HG02981 (cell line): ENCODE results near the gene FAM228B.
A peak's percentile ranks its signal among the peaks of the same experiment; 100 is the strongest.
"Not testable (repeated sequence)": the region's sequence is repeated elsewhere in the genome, so short reads cannot be mapped to it uniquely, and the experiment has no call there.

Experiments
- ATAC-seq: cut with Tn5 transposase; IDR thresholded peaks from one replicate; pipeline ENCODE4 v1.9.1; 2021; ENCODE audit warnings: mild to moderate bottlenecking, moderate library complexity; ENCODE audit not compliant: unreplicated experiment

Gene FAM228B

GRCh38 chr2:24101992-24102391, 21.3 kb upstream of the FAM228B start:
- no peak for ATAC-seq

GRCh38 chr2:24102677-24103076, 20.6 kb upstream of the FAM228B start:
- ATAC-seq = no peak

DNA sequence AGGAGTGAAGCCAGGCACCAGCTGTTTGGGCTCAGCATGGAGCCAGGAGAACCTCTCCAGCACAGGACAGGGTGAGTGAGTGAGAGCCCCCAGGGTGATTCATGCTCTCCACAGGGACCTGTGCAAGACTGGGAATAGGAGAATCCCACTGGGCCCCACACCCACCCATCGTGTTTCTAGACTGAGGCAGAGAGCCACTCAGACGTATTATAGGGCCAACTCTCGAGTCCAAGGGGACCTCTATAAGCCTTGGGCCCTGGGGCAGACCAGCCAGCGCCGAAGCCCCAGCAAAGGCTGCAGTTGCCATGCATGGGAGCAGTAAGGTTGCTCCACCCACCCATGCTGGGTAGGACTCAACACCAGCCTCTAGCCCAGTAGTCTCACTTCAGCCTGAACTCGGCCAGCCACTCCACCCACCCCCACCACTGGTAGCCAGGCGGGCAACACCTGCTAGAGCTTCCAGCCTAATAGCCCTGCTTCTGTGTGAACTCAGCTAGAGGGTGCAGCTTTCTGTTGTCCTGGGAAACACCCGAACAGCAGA, 19.1 kb upstream of the FAM228B start:
- ATAC-seq = no peak

DNA sequence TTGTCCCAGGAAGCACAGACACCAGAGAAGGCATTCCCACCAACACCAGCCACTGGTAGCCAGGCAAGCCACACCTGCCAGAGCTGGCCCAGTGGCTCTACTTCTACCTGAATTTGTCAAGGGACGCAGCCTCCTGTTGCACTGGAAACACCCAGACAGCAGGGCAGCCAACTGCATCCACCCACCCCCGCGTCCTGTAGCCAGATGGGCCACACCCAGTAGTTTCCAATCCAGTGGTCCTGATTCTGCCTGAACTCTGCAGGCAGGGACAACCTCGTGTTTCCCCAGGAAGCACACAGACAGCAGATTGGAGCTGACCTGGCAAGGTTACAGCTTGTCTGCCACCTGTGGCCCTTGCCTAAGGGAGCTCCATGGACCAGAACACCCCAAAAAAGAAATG, 18.4 kb upstream of the FAM228B start:
- ATAC-seq = no peak

DNA sequence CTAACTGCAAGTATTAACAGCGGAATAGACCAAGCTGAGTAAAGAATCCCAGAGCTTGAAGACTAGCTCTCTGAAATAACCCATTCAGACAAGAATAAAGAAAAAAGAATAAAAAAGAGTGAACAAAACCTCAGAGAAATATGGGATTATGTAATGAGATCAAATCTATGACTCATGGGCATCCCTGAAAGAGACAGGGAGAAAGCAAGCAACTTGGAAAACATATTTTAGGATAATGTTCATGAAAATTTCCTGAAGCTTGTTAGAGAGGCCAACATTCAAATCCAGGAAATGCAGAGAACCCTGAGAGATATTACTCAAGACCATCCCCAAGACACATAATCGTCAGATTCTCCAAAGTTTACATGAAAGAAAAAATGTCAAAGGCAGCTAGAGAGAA, 17.5 kb upstream of the FAM228B start:
- ATAC-seq = no peak

- no peak for ATAC-seq
Measured at GRCh38 chr2:24106786-24107185, 16.5 kb upstream of the FAM228B start.

GRCh38 chr2:24107336-24107735, 15.9 kb upstream of the FAM228B start:
- no peak for ATAC-seq

- not testable (repeated sequence) for ATAC-seq
Measured at GRCh38 chr2:24109431-24109830, 13.8 kb upstream of the FAM228B start.

- ATAC-seq = no peak
Measured at GRCh38 chr2:24110660-24111303, 12.5 kb upstream of the FAM228B start.

DNA sequence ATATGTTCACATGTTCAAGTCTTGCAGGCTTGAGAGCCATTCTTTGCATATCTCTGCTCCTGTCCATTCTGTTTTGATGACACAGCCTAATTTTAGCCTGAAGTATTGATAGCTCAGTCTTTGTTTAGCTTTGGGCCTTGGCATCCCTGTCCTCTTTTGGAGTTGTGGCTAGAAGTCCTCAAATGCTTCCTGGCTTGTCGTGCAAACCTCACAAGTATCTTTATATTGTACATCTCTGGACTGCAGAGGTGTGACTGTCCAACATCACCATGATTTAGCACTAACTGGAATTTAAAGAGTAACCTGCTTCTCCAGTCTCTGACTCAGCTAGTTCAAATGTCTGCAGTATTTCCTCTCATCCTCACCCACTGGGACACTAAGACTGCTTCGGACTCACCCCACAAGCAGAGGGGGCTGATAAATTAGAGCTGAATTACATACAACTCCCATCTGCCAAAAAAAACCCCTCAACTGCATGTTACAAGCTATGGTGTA, 11.8 kb upstream of the FAM228B start:
- ATAC-seq = no peak

- no peak for ATAC-seq
Measured at GRCh38 chr2:24115057-24115456, 8.2 kb upstream of the FAM228B start.

- ATAC-seq = no peak
Measured at GRCh38 chr2:24117902-24118301, 5.4 kb upstream of the FAM228B start.

GRCh38 chr2:24121066-24121465, 2.2 kb upstream of the FAM228B start:
- no peak for ATAC-seq

DNA sequence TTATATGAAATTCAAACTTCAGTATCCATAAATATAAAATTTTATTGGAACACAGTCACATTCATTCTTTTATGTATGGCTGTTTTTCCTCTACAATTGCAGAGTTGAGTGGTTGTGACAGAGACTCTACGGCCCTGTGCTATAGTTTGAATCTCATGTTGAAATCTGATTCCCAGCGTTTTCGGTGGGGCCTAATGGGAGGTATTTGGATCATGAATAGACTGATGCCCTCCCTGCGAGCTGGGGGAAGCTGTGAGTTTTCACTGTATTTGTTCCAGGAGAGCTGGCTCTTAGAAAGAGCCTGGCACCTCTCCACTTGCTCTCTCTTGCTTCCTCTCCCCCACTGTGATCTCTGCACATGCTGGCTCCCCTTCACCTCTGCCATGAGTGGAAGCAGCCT, 1.8 kb upstream of the FAM228B start:
- no peak for ATAC-seq

GRCh38 chr2:24122366-24123194, 689 bp upstream of the FAM228B start:
- ATAC-seq = no peak

GRCh38 chr2:24123922-24124580, 782 bp downstream of the FAM228B start:
- ATAC-seq = peak; percentile 7

GRCh38 chr2:24125956-24126355, 2.7 kb downstream of the FAM228B start:
- no peak for ATAC-seq

DNA sequence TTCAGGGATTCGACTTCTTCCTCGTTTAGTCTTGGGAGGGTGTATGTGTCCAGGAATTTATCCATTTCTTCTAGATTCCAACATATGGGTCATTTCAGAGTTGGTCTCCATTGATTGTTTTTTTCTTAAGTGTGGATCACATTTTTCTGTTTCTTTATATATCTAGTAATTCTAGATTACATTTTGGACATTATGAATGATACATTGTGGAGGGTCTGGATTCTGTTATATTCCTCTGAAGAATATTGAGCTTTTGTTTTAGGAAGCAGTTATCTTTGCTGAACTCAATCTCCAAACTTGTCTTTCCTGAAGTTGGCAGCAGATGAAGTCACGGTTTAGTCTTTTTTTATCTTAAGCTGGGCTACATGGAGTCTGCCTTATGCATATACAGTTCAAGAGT, 9.3 kb downstream of the FAM228B start:
- ATAC-seq = no peak

- not testable (repeated sequence) for ATAC-seq
Measured at GRCh38 chr2:24140305-24140704, 17.0 kb downstream of the FAM228B start.

DNA sequence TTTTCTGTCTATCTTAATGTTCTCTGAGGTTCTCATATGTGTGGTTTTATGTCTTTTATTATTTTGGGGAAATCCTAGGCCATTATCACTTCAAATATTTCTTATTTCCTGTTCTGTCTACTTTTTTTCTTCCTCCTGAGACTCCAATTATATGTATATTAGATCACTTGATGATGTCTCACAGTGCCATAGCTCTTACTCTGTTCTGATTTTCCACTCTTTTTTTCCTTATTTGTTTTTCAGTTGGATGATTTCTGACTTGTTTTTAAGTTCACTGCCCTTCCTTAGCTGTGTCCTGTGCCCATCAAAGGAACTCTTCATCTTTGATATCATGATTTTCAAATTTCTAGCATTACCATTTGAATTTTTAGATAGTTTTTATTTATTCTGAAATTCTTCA, 24.1 kb downstream of the FAM228B start:
- no peak for ATAC-seq

- ATAC-seq = no peak
Measured at GRCh38 chr2:24152413-24153197, 29.3 kb downstream of the FAM228B start.
